Mesendoderm (in vitro differentiated cells): ENCODE measurements around the gene BRME1.

Experiments used
- DNase-seq: peaks from one replicate; pipeline ENCODE4 v3.0.0; 2013
- H2AK5ac ChIP-seq: 2 replicates; pipeline ENCODE4 v1.6.1; 2013; ENCODE audit warnings: low read length, inconsistent platforms
- H2BK120ac ChIP-seq: 2 replicates; pipeline ENCODE4 v1.6.1; 2013; ENCODE audit warnings: low read depth, mild to moderate bottlenecking, low read length, moderate library complexity, mixed read lengths
- H2BK15ac ChIP-seq: replicated peaks from 2 replicates; pipeline ENCODE4 v1.6.1; 2013; ENCODE audit warnings: low read depth, mild to moderate bottlenecking, moderate library complexity
- H2BK5ac ChIP-seq: 2 replicates; pipeline ENCODE4 v1.6.1; 2013; ENCODE audit warnings: low read length, inconsistent platforms
- H3K18ac ChIP-seq: 2 replicates; pipeline ENCODE4 v1.6.1; 2013; ENCODE audit warnings: mild to moderate bottlenecking, low read length, mixed read lengths
- H3K23ac ChIP-seq: one replicate; pipeline ENCODE4 v1.6.1; 2013; ENCODE audit warnings: low read length
- H3K27ac ChIP-seq: 2 replicates; pipeline ENCODE4 v1.5.1; 2013; ENCODE audit warnings: low read depth, mild to moderate bottlenecking, inconsistent platforms, low read length, moderate library complexity
- H3K27me3 ChIP-seq: 2 replicates; pipeline ENCODE4 v1.6.1; 2013; ENCODE audit warnings: low read length, control low read depth, mild to moderate bottlenecking, inconsistent platforms; ENCODE audit not compliant: insufficient read depth, poor library complexity
- H3K36me3 ChIP-seq: 2 replicates; pipeline ENCODE4 v1.6.1; 2013; ENCODE audit warnings: low read length, inconsistent platforms; ENCODE audit not compliant: control insufficient read depth, insufficient read depth
- H3K4ac ChIP-seq: one replicate; pipeline ENCODE4 v1.6.1; 2013; ENCODE audit warnings: low read depth, mild to moderate bottlenecking, low read length, moderate library complexity
- H3K4me1 ChIP-seq: 2 replicates; pipeline ENCODE4 v1.6.1; 2013; ENCODE audit warnings: low read depth, low read length, inconsistent platforms; ENCODE audit not compliant: control insufficient read depth
- H3K4me2 ChIP-seq: 2 replicates; pipeline ENCODE4 v1.6.1; 2013; ENCODE audit warnings: low read length
- H3K4me3 ChIP-seq: 2 replicates; pipeline ENCODE4 v1.5.1; 2013; ENCODE audit warnings: mild to moderate bottlenecking, low read length
- H3K56ac ChIP-seq: one replicate; pipeline ENCODE4 v1.6.1; 2013; ENCODE audit warnings: low read length
- H3K79me1 ChIP-seq: 2 replicates; pipeline ENCODE4 v1.6.1; 2013; ENCODE audit warnings: low read length, inconsistent platforms
- H3K79me2 ChIP-seq: 2 replicates; pipeline ENCODE4 v1.6.1; 2013; ENCODE audit warnings: mild to moderate bottlenecking, low read length; ENCODE audit not compliant: control insufficient read depth, insufficient read depth
- H3K9ac ChIP-seq: 2 replicates; pipeline ENCODE4 v1.6.1; 2013; ENCODE audit warnings: low read length, inconsistent platforms
- H4K5ac ChIP-seq: one replicate; pipeline ENCODE4 v1.6.1; 2013; ENCODE audit warnings: low read length
- H4K8ac ChIP-seq: one replicate; pipeline ENCODE4 v1.6.1; 2013; ENCODE audit warnings: low read depth, mild to moderate bottlenecking, control low read depth, low read length, moderate library complexity
- WGBS: extraction: QIAGEN DNeasy Blood & Tissue Kit; methylation state at CpG from one replicate; pipeline ENCODE4 v1.1.7; 2013; ENCODE audit warnings: low lambda C conversion rate, missing lambda C conversion rate; ENCODE audit not compliant: insufficient coverage; ENCODE audit errors: extremely low coverage; 5-methylcytosine and 5-hydroxymethylcytosine counted together

The BRME1 gene

DNA sequence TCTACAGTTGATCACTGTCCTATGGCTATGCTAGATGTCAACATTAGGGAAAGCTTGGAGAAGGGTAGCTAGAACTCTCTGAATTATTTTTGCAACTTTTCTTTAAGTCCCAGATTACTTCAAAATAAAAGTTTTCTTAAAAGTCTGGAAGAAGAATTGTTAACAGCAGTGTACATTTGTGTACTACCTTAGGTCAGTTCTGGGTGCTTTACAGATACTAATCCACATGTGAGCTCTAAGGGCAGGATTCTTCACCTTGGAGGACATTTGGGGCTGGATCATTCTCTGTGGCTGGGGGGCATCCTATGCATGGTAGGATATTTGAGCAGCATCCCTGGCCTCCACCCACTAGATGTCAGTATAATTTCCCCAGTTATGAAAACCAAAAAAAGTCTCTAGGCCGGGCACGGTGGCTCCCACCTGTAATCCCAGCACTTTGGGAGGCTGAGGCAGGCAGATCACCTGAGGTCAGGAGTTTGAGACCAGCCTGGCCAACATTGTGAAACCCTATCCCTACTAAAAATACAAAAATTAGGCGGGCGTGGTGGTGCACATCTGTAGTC is 2.8 kb downstream of the BRME1 start:
- WGBS: no CpG with 5 or more reads among the region's 4 CpGs
- Histone ChIP-seq H3K4me3 (no peak overlapping the region), H4K5ac (no peak overlapping the region), H3K56ac (no peak overlapping the region), H3K79me2 (no peaks in the 10 kb centered on the region), H3K79me1 (no peaks in the 10 kb centered on the region), H3K18ac (no peak overlapping the region), H3K4ac (no peak overlapping the region), H4K8ac (no peak overlapping the region), H3K27me3 (no peaks in the 10 kb centered on the region), H3K4me2 (no peak overlapping the region), H2AK5ac (no peak overlapping the region), H2BK120ac (no peak overlapping the region), H3K36me3 (no peaks in the 10 kb centered on the region), H3K4me1 (no peaks in the 10 kb centered on the region), H2BK15ac (no peak overlapping the region), H2BK5ac (no peak overlapping the region), H3K9ac (no peak overlapping the region), H3K27ac (no peak overlapping the region), H3K23ac (no peak overlapping the region)
- peak; percentile 47 for DNase-seq

GRCh38 chr19:13899912-13900584 is 5.9 kb downstream of the BRME1 start:
- no peak overlapping the region for H4K8ac ChIP-seq
- H3K79me1 ChIP-seq: no peaks in the 10 kb centered on the region
- no peak overlapping the region for H2BK120ac ChIP-seq
- no peak overlapping the region for H3K4me3 ChIP-seq
- no peak overlapping the region for H3K27ac ChIP-seq
- no peak overlapping the region for H3K4me2 ChIP-seq
- no peak overlapping the region for H2AK5ac ChIP-seq
- H3K4ac ChIP-seq: no peak overlapping the region
- no peak overlapping the region for H2BK15ac ChIP-seq
- DNase-seq: no peak
- H2BK5ac ChIP-seq: no peak overlapping the region
- H3K18ac ChIP-seq: no peak overlapping the region
- H3K9ac ChIP-seq: no peak overlapping the region
- no peaks in the 10 kb centered on the region for H3K79me2 ChIP-seq
- no peaks in the 10 kb centered on the region for H3K27me3 ChIP-seq
- H4K5ac ChIP-seq: no peak overlapping the region
- no peaks in the 10 kb centered on the region for H3K4me1 ChIP-seq
- H3K56ac ChIP-seq: no peak overlapping the region
- no peaks in the 10 kb centered on the region for H3K36me3 ChIP-seq
- H3K23ac ChIP-seq: no peak overlapping the region
- WGBS: no CpG with 5 or more reads among the region's 5 CpGs

GRCh38 chr19:13899393-13899792 is 6.5 kb downstream of the BRME1 start:
- H3K79me1 ChIP-seq: no peaks in the 10 kb centered on the region
- H3K56ac ChIP-seq: no peak overlapping the region
- no peak overlapping the region for H3K23ac ChIP-seq
- H3K9ac ChIP-seq: no peak overlapping the region
- H3K4ac ChIP-seq: no peak overlapping the region
- no peak overlapping the region for H4K5ac ChIP-seq
- DNase-seq: no peak
- no peak overlapping the region for H4K8ac ChIP-seq
- no peaks in the 10 kb centered on the region for H3K27me3 ChIP-seq
- no peak overlapping the region for H2BK15ac ChIP-seq
- no peak overlapping the region for H2BK120ac ChIP-seq
- H3K4me2 ChIP-seq: no peak overlapping the region
- no peaks in the 10 kb centered on the region for H3K36me3 ChIP-seq
- no peak overlapping the region for H3K18ac ChIP-seq
- no peak overlapping the region for H3K27ac ChIP-seq
- WGBS: no CpG with 5 or more reads among the region's 10 CpGs
- H3K4me3 ChIP-seq: no peak overlapping the region
- H2AK5ac ChIP-seq: no peak overlapping the region
- H3K4me1 ChIP-seq: no peaks in the 10 kb centered on the region
- H3K79me2 ChIP-seq: no peaks in the 10 kb centered on the region
- H2BK5ac ChIP-seq: no peak overlapping the region

- no peak overlapping the region for H3K4me3 ChIP-seq
- no peaks in the 10 kb centered on the region for H3K79me2 ChIP-seq
- H3K4me2 ChIP-seq: no peak overlapping the region
- no peak overlapping the region for H2AK5ac ChIP-seq
- H3K4me1 ChIP-seq: no peaks in the 10 kb centered on the region
- H3K9ac ChIP-seq: no peak overlapping the region
- H2BK15ac ChIP-seq: no peak overlapping the region
- H3K23ac ChIP-seq: no peak overlapping the region
- no peak overlapping the region for H2BK120ac ChIP-seq
- WGBS: no CpG with 5 or more reads among the region's 2 CpGs
- no peaks in the 10 kb centered on the region for H3K36me3 ChIP-seq
- H3K27ac ChIP-seq: no peak overlapping the region
- H2BK5ac ChIP-seq: no peak overlapping the region
- H4K8ac ChIP-seq: no peak overlapping the region
- H3K79me1 ChIP-seq: no peaks in the 10 kb centered on the region
- H4K5ac ChIP-seq: no peak overlapping the region
- H3K18ac ChIP-seq: no peak overlapping the region
- DNase-seq: no peak
- no peaks in the 10 kb centered on the region for H3K27me3 ChIP-seq
- no peak overlapping the region for H3K56ac ChIP-seq
- no peak overlapping the region for H3K4ac ChIP-seq
Measured at GRCh38 chr19:13896227-13896626, 9.7 kb downstream of the BRME1 start.

- Histone ChIP-seq H3K27me3 (no peaks in the 10 kb centered on the region), H4K8ac (no peak overlapping the region), H3K79me1 (no peaks in the 10 kb centered on the region), H3K4me1 (no peaks in the 10 kb centered on the region), H3K56ac (no peak overlapping the region), H3K79me2 (no peaks in the 10 kb centered on the region), H3K27ac (no peak overlapping the region), H3K4me3 (no peak overlapping the region), H3K4me2 (no peak overlapping the region), H3K9ac (no peak overlapping the region), H3K36me3 (no peaks in the 10 kb centered on the region), H2AK5ac (no peak overlapping the region), H2BK120ac (no peak overlapping the region), H2BK15ac (no peak overlapping the region), H3K23ac (no peak overlapping the region), H3K18ac (no peak overlapping the region), H2BK5ac (no peak overlapping the region), H4K5ac (no peak overlapping the region), H3K4ac (no peak overlapping the region)
- DNase-seq: no peak
- no CpG with 5 or more reads among the region's 5 CpGs for WGBS
Measured at GRCh38 chr19:13894552-13894951, 11.4 kb downstream of the BRME1 start.

- peak; percentile 46 for DNase-seq
- Histone ChIP-seq H3K4me3 (no peak overlapping the region), H3K4me1 (no peaks in the 10 kb centered on the region), H3K36me3 (no peaks in the 10 kb centered on the region), H4K5ac (no peak overlapping the region), H3K56ac (no peak overlapping the region), H3K79me2 (no peaks in the 10 kb centered on the region), H3K23ac (no peak overlapping the region), H3K18ac (no peak overlapping the region), H2AK5ac (no peak overlapping the region), H2BK15ac (no peak overlapping the region), H3K79me1 (no peaks in the 10 kb centered on the region), H2BK120ac (no peak overlapping the region), H3K27ac (no peak overlapping the region), H4K8ac (no peak overlapping the region), H3K27me3 (no peaks in the 10 kb centered on the region), H3K4me2 (no peak overlapping the region), H3K4ac (no peak overlapping the region), H3K9ac (no peak overlapping the region), H2BK5ac (no peak overlapping the region)
- WGBS: no CpG with 5 or more reads among the region's 9 CpGs
Measured at GRCh38 chr19:13892870-13893269, 13.0 kb downstream of the BRME1 start.
